PC-3 (cell line): Measurements from ENCODE around the gene IFI44. TPM values are rescaled to one million over a fixed set of nuclear protein-coding genes. Genes with fewer than 3 reads are reported as not detected.

Experiments
- ATAC-seq: fragments of 200-7000 bp; cut with Tn5 transposase; 2 replicates; pipeline ENCODE4 v1.9.1; 2020; ENCODE audit warnings: mild to moderate bottlenecking, moderate library complexity
- BruUV-seq: library from RNA; stranded (reverse); fragments of 400-500 nt; replicated peaks from 2 replicates; lab custom pipeline; 2021; lab: Mats Ljungman, UMichigan
- CTCF ChIA-PET: fragments of 300-600 bp; sonication (Branson Sonifier 250); formaldehyde crosslinking; loops from one replicate; lab custom pipeline; 2022; ENCODE audit warnings: antibody characterized with exemption; lab: Charles Lee
- POLR2A ChIA-PET: fragments of 300-600 bp; sonication (Branson Sonifier 250); formaldehyde crosslinking; loops from one replicate; lab custom pipeline; 2022; ENCODE audit warnings: antibody characterized with exemption; ENCODE audit not compliant: unreplicated experiment; lab: Charles Lee
- DNase-seq: peaks from one replicate; pipeline ENCODE4 v3.0.0-alpha.2; 2015
- H2AFZ ChIP-seq: fragments of 300-600 bp; sonication (generic); 2 replicates; pipeline ENCODE4 v1.6.0; 2016; ENCODE audit warnings: antibody characterized with exemption, low read length
- H3F3A ChIP-seq: fragments of 300-600 bp; sonication (generic); one replicate; pipeline ENCODE4 v1.6.0; 2017; ENCODE audit warnings: antibody characterized with exemption, low read length, control low read depth, mild to moderate bottlenecking; ENCODE audit not compliant: unreplicated experiment
- H3K27ac ChIP-seq: fragments of 300-600 bp; sonication (generic); 2 replicates; pipeline ENCODE4 v1.5.1; 2016; ENCODE audit warnings: mild to moderate bottlenecking, low read length
- H3K27me3 ChIP-seq: fragments of 300-600 bp; sonication (generic); 2 replicates; pipeline ENCODE4 v1.6.1; 2016; ENCODE audit warnings: low read length, mixed read lengths
- H3K36me3 ChIP-seq: fragments of 300-600 bp; sonication (generic); 2 replicates; pipeline ENCODE4 v1.6.1; 2016; ENCODE audit warnings: low read depth, mixed run types, low read length, mixed read lengths
- H3K4me1 ChIP-seq: fragments of 300-600 bp; sonication (generic); 2 replicates; pipeline ENCODE4 v1.5.1; 2016; ENCODE audit warnings: low read length; ENCODE audit not compliant: insufficient read depth
- H3K4me2 ChIP-seq: fragments of 300-600 bp; sonication (generic); 2 replicates; pipeline ENCODE4 v1.6.0; 2016; ENCODE audit warnings: low read length
- H3K4me3 ChIP-seq: fragments of 300-600 bp; sonication (generic); 2 replicates; pipeline ENCODE4 v1.5.1; 2016; ENCODE audit warnings: mild to moderate bottlenecking, low read length, mixed read lengths
- H3K79me2 ChIP-seq: fragments of 300-600 bp; sonication (generic); 2 replicates; pipeline ENCODE4 v1.6.1; 2017; ENCODE audit warnings: low read length, mixed read lengths
- H3K9ac ChIP-seq: fragments of 300-600 bp; sonication (generic); 2 replicates; pipeline ENCODE4 v1.6.0; 2016; ENCODE audit warnings: mild to moderate bottlenecking, low read length
- H3K9me2 ChIP-seq: fragments of 300-600 bp; sonication (generic); replicated peaks from 2 replicates; pipeline ENCODE4 v1.6.1; 2016; ENCODE audit warnings: mixed run types, low read length, mixed read lengths
- H3K9me3 ChIP-seq: fragments of 300-600 bp; sonication (generic); 2 replicates; pipeline ENCODE4 v1.6.1; 2016; ENCODE audit warnings: low read length, mixed read lengths
- H4K20me1 ChIP-seq: fragments of 300-600 bp; sonication (generic); 2 replicates; pipeline ENCODE4 v1.6.1; 2016; ENCODE audit warnings: low read length, mixed read lengths
- CTCF ChIP-seq: fragments of 300-600 bp; sonication (generic); conservative IDR thresholded peaks from 2 replicates; pipeline ENCODE4 v1.5.1; 2017; ENCODE audit warnings: antibody characterized with exemption, low read depth, mild to moderate bottlenecking, low read length
- EZH2 ChIP-seq: fragments of 300-600 bp; sonication (generic); IDR thresholded peaks from one replicate; pipeline ENCODE4 v1.6.1; 2017; ENCODE audit warnings: antibody characterized with exemption, mild to moderate bottlenecking, low read length; ENCODE audit not compliant: unreplicated experiment
- EZH2phosphoT487 ChIP-seq: fragments of 300-600 bp; sonication (generic); IDR thresholded peaks from 2 replicates; pipeline ENCODE4 v1.6.1; 2018; ENCODE audit warnings: mild to moderate bottlenecking, antibody characterized with exemption, low read length, borderline replicate concordance
- intact Hi-C: fragments of 100-400 bp; cut with micrococcal nuclease; formaldehyde crosslinking; loops from 2 replicates; pipeline ENCODE4 v1.9.0; 2023
- total RNA-seq: library from RNA; depleted of rRNA; stranded (reverse); fragments of >200 nt; gene quantifications from 2 replicates; pipeline ENCODE4 v1.2.3, GENCODE V29; 2014

Gene IFI44
- total RNA-seq, 1 experiment from 2014 or later, result 10.4 TPM

- DNase-seq, result no peak
- Histone ChIP-seq H3K9me3 (no peaks in the 10 kb centered on the region), H3K9me2 (no peaks in the 10 kb centered on the region), H3K4me2 (no peak overlapping the region), H3K79me2 (no peaks in the 10 kb centered on the region), H3F3A (no peaks in the 10 kb centered on the region), H3K4me3 (no peak overlapping the region), H4K20me1 (no peaks in the 10 kb centered on the region), H3K9ac (no peak overlapping the region), H3K36me3 (no peaks in the 10 kb centered on the region), H2AFZ (no peak overlapping the region), H3K27me3 (no peaks in the 10 kb centered on the region), H3K4me1 (peaks cover 22% of the 10 kb centered on the region), H3K27ac (no peak overlapping the region)
- ATAC-seq, result no peak
- intact Hi-C loops, result no loop called here
- no TSS peak for BruUV-seq
- TF ChIP-seq CTCF (no peak), EZH2 (no peak), EZH2phosphoT487 (no peak)
- ChIA-PET POLR2A (no interaction called here), CTCF (no interaction called here)
Measured at GRCh38 chr1:78603206-78603605, 46.4 kb upstream of the IFI44 start.

DNA sequence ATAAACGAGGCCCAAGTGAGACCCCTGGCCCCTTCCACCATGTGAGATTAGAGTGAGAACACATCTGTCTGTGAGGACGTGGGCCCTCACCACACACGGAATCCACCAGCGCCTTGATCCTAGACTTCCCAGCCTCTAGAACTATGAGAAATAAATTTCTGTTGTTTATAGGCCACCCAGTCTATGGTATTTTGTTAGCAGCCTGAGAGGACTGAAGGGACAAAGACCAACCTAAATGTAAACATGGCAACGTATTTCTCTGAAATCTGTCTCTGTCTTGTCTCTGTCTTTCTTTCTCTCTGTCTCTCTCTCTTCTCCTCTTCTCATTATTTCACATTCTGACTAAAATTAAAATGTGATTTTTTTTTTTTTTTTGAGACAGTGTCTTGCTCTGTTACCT is 45.0 kb upstream of the IFI44 start:
- Histone ChIP-seq H3K4me2 (no peak overlapping the region), H3K27me3 (no peaks in the 10 kb centered on the region), H3K79me2 (no peaks in the 10 kb centered on the region), H3K9me2 (no peaks in the 10 kb centered on the region), H3K9me3 (no peaks in the 10 kb centered on the region), H3F3A (no peaks in the 10 kb centered on the region), H2AFZ (no peak overlapping the region), H3K36me3 (no peaks in the 10 kb centered on the region), H4K20me1 (no peaks in the 10 kb centered on the region), H3K4me3 (no peak overlapping the region), H3K4me1 (peaks cover 22% of the 10 kb centered on the region), H3K27ac (no peak overlapping the region), H3K9ac (no peak overlapping the region)
- no peak for DNase-seq
- no TSS peak for BruUV-seq
- no peak for ATAC-seq
- intact Hi-C loops, result loop anchor here (5.0 kb wide), 2 partner anchors 102 to 367 kb away; no protein-coding TSS in a partner anchor
- no peak for TF ChIP-seq CTCF
- no peak for TF ChIP-seq EZH2
- TF ChIP-seq EZH2phosphoT487, result no peak
- POLR2A ChIA-PET, result no interaction called here
- CTCF ChIA-PET, result interaction anchor here (0.7 kb wide), 1 partner anchor 237 kb away, joined by 6 read pairs; no protein-coding TSS in a partner anchor

DNA sequence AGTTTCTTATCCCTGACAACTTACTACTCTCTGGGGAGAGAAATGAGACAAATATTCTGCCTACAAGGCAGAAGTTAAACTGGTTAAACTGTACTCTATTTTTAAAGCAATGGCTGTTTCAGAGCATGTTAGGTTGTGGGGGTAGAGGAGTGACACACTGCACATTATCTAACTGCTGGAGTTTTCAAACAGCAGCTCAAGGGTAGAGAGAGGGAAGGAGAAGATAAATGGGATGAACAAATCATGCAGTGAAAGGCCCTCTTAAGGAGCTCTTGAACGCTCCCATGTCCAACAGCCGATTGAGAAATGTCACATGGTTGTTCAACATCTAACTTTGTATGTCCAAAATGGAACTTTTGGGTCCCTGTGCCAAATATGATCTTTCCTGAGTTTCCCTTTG is 43.4 kb upstream of the IFI44 start:
- Histone ChIP-seq H3K79me2 (no peaks in the 10 kb centered on the region), H3K4me2 (no peak overlapping the region), H3K36me3 (no peaks in the 10 kb centered on the region), H4K20me1 (no peaks in the 10 kb centered on the region), H2AFZ (peak overlapping the region; percentile 45; the same call in 1 of the 2 replicates), H3K4me3 (no peak overlapping the region), H3F3A (no peaks in the 10 kb centered on the region), H3K9ac (no peak overlapping the region), H3K9me3 (no peaks in the 10 kb centered on the region), H3K27me3 (no peaks in the 10 kb centered on the region), H3K4me1 (peaks cover 22% of the 10 kb centered on the region), H3K27ac (peak overlapping the region; percentile 57), H3K9me2 (no peaks in the 10 kb centered on the region)
- peak; percentile 10; the same call in 1 of the 2 replicates for ATAC-seq
- TF ChIP-seq EZH2, result no peak
- TF ChIP-seq EZH2phosphoT487, result no peak
- no peak for TF ChIP-seq CTCF
- ChIA-PET CTCF (interaction anchor here (0.6 to 0.9 kb wide), 2 partner anchors 475 to 492 kb away, joined by 3 read pairs; no protein-coding TSS in a partner anchor), POLR2A (interaction anchor here (0.6 kb wide), 1 partner anchor 9 kb away, joined by 3 read pairs; no protein-coding TSS in a partner anchor)
- no peak for DNase-seq
- BruUV-seq, result no TSS peak
- intact Hi-C loops, result loop anchor here (2.0 to 5.0 kb wide), 3 partner anchors 104 to 369 kb away; no protein-coding TSS in a partner anchor
